Measurements from ENCODE around the gene HUWE1.

HUWE1 gene

DNA sequence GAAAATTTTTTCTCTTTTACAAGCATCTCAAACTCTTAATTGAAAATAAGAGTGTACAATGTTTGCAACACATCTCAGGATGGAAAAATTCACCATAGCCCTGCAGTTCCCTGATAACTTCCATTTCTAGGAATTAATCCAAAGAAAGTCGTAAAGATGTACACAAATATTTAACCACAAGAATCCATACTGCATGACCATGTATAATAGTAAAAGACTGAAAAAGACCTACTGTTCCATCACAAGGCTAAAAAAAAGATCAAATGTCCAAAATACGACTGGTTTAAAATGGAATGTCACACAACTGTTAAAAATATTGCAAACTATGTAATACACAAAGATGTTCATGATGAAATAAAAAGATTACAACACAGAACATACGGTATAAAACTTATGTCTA lies 32.1 kb downstream of the HUWE1 start:
- no peak for DNase-seq
- Histone ChIP-seq H3K27me3 (replicated peaks) (no peaks in the 10 kb centered on the region), H3K27ac (no peak overlapping the region), H3K4me3 (ENCODE audit: low read depth, low read length) (no peak overlapping the region), H3K36me3 (replicated peaks) (no peaks in the 10 kb centered on the region)
- in situ Hi-C loops (cut with HindIII; ENCODE audit: low pct_ligation_motif_present, low sequenced_read_pairs): no loop called here
- TF ChIP-seq, protein P1, sequence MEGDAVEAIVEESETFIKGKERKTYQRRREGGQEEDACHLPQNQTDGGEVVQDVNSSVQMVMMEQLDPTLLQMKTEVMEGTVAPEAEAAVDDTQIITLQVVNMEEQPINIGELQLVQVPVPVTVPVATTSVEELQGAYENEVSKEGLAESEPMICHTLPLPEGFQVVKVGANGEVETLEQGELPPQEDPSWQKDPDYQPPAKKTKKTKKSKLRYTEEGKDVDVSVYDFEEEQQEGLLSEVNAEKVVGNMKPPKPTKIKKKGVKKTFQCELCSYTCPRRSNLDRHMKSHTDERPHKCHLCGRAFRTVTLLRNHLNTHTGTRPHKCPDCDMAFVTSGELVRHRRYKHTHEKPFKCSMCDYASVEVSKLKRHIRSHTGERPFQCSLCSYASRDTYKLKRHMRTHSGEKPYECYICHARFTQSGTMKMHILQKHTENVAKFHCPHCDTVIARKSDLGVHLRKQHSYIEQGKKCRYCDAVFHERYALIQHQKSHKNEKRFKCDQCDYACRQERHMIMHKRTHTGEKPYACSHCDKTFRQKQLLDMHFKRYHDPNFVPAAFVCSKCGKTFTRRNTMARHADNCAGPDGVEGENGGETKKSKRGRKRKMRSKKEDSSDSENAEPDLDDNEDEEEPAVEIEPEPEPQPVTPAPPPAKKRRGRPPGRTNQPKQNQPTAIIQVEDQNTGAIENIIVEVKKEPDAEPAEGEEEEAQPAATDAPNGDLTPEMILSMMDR (IDR thresholded peaks at IDR 0.05; ENCODE audit: low read depth, low read length, missing control alignments): no peak

- in situ Hi-C loops (cut with HindIII; ENCODE audit: low pct_ligation_motif_present, low sequenced_read_pairs): no loop called here
- no peak for DNase-seq
- Histone ChIP-seq H3K4me3 (ENCODE audit: low read depth, low read length) (no peak overlapping the region), H3K27me3 (replicated peaks) (no peaks in the 10 kb centered on the region), H3K36me3 (replicated peaks) (peaks cover 20% of the 10 kb centered on the region), H3K27ac (no peak overlapping the region)
- TF ChIP-seq, protein P1 (IDR thresholded peaks at IDR 0.05; ENCODE audit: low read depth, low read length, missing control alignments): no peak
Observed at GRCh38 chrX:53644751-53645150, 41.8 kb downstream of the HUWE1 start.

- Histone ChIP-seq H3K27me3 (replicated peaks) (no peaks in the 10 kb centered on the region), H3K4me3 (ENCODE audit: low read depth, low read length) (no peak overlapping the region), H3K27ac (no peak overlapping the region), H3K36me3 (replicated peaks) (peaks cover 13% of the 10 kb centered on the region)
- no peak for DNase-seq
- in situ Hi-C loops (cut with HindIII; ENCODE audit: low pct_ligation_motif_present, low sequenced_read_pairs): no loop called here
- TF ChIP-seq, protein P1 (IDR thresholded peaks at IDR 0.05; ENCODE audit: low read depth, low read length, missing control alignments): no peak
Observed at GRCh38 chrX:53642337-53642736, 44.2 kb downstream of the HUWE1 start.

GRCh38 chrX:53639257-53639656 lies 47.3 kb downstream of the HUWE1 start:
- Histone ChIP-seq H3K4me3 (ENCODE audit: low read depth, low read length) (no peak overlapping the region), H3K27ac (no peak overlapping the region), H3K36me3 (replicated peaks) (no peaks in the 10 kb centered on the region), H3K27me3 (replicated peaks) (no peaks in the 10 kb centered on the region)
- TF ChIP-seq, protein P1 (IDR thresholded peaks at IDR 0.05; ENCODE audit: low read depth, low read length, missing control alignments): no peak
- DNase-seq: no peak
- in situ Hi-C loops (cut with HindIII; ENCODE audit: low pct_ligation_motif_present, low sequenced_read_pairs): no loop called here

DNA sequence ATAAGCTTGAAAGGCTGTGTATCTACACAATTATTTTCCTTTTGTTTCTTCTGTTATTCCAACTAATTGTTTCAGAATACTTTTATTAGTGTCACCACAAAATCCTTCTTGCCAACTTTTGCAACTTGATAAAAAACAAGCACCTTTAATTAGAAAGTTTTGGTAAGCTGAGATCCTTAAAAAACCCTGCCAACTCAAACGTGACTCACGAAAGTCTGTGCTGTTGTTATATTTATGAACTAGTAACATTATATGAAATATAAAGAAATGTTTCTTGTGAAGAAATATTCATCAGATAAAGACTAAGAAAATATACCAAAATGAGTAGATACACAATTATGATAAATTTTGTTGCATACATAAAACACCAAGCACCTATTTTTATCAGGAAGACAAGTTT lies 49.0 kb downstream of the HUWE1 start:
- in situ Hi-C loops (cut with HindIII; ENCODE audit: low pct_ligation_motif_present, low sequenced_read_pairs): no loop called here
- Histone ChIP-seq H3K27me3 (replicated peaks) (no peaks in the 10 kb centered on the region), H3K36me3 (replicated peaks) (no peaks in the 10 kb centered on the region), H3K4me3 (ENCODE audit: low read depth, low read length) (no peak overlapping the region), H3K27ac (no peak overlapping the region)
- DNase-seq: no peak
- TF ChIP-seq, protein P1 (IDR thresholded peaks at IDR 0.05; ENCODE audit: low read depth, low read length, missing control alignments): no peak

GRCh38 chrX:53631156-53631555 lies 55.4 kb downstream of the HUWE1 start:
- no peak overlapping the region for H3K4me3 ChIP-seq (ENCODE audit: low read depth, low read length)
- no peaks in the 10 kb centered on the region for H3K27me3 ChIP-seq (replicated peaks)
- in situ Hi-C loops (cut with HindIII; ENCODE audit: low pct_ligation_motif_present, low sequenced_read_pairs): no loop called here
- no peak for DNase-seq
- TF ChIP-seq, protein P1 (IDR thresholded peaks at IDR 0.05; ENCODE audit: low read depth, low read length, missing control alignments): no peak
- peak overlapping the region; percentile 42 for H3K27ac ChIP-seq
- peaks cover 27% of the 10 kb centered on the region for H3K36me3 ChIP-seq (replicated peaks)
